Measurements from ENCODE around the gene MAN1A1.

MAN1A1 gene

DNA sequence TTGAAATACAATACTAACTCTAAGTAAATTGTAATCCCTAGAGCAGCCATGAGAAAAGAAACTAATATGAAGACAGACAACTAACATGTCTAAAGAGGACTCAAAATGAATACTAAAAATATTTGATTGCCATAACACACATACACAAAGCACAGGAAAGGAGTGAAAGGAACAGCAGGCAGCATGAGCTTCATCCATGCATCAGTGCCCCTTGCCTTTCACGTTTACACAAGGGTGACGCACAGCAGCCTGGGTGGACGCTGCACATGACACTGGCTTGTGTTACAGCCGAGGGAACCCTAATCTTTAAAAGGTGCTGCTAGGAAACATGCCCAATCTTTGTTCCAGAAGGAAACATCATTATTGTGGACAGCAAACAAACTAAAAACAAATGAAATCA lies 123.5 kb downstream of the MAN1A1 start:
- no peak for DNase-seq

DNA sequence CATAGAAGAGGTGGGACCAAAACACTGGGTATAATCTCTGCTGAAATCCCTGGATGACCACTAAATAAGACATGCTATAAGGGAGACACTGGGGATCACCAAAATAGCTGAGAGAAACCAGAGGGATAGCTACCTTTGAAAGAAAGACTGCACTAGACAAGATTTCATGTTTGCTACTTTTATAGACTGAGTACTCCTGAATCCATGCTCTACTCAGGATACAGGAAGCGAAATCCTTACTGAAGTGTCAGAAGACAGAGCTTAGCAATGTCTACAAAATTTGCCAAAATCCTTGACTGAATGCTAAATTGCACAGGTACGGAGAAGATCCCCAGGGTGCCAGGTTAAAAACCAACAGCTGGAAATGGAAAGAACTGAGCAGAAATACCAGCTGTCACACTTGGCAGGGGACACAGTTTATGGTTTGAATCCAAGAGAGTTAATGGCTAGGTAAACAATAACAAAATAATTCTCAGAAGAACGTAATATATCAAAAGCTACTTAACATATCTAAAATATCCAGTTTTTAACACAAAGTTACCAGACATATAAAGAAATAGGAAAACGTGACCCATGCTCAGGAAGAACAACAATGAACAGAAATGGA lies 125.4 kb downstream of the MAN1A1 start:
- DNase-seq: no peak

DNA sequence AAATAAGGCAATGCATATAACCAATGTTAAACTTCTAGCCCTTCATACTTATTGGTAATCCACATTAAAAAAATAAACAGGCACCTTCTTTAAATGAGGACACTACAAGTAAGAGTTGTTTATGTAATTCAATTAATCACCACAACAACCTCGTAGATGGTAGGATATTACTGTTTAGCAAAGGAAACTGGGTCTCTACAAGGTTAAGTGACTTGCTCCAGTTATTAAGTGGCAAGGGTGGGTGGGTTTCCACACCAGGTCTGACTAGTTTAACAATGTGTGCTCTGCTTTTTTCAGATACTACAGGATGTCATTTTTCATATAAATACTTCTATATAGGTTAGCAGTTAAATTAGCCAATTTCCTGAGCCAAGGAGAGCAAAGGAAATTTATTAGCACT lies 129.1 kb downstream of the MAN1A1 start:
- DNase-seq: no peak

DNA sequence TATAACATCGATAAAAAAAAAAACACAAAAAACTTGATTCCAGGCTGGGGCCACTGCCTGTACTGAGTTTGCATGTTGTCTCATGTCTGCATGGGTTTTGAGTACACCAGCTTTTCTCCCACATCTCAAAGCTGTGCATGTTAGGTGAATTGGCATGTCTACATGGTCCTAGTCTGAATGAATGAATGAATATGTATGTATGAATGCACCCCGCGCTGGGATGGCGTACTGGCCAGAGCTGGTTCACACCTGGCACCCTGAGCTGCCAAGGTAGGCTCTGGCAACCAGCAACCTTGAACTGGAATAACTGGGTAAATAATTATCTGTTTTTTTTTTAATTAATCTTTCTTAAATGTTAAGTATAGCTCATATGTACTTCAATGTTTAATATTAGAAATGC lies 131.0 kb downstream of the MAN1A1 start:
- DNase-seq: no peak

DNA sequence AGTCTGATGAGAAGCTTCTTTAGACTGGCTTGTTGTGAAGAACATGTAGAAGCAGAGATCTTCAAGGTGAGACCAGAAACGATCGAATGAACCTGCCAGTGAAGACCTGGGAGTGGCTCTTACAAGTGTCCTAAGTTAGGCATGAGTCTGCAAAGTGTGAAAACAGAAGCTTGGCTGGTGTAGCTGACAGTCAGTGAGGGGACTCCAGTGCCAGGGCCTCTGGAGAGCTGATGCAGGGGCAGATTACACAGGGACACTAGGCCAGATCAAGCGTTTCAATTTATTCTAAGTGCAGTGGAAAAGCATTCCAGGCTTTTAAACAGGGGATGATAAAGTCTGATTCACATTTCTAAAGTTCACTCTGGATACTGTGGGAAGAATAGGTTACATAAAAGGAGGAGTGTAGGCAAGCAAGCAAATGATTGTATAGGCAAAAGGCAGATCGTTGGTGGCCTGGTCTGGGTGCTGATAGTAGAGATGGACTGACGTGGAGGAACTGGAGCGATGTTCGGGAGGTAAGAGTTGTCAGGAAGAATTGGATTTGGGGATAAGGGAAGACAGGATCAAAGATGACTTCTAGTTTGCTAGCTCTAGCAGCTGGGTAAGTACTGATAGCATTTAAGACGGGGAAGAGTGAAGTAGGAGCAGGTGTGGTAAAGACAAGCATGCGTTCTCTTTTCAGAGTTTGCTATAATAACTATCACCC lies 133.5 kb downstream of the MAN1A1 start:
- DNase-seq: no peak

DNA sequence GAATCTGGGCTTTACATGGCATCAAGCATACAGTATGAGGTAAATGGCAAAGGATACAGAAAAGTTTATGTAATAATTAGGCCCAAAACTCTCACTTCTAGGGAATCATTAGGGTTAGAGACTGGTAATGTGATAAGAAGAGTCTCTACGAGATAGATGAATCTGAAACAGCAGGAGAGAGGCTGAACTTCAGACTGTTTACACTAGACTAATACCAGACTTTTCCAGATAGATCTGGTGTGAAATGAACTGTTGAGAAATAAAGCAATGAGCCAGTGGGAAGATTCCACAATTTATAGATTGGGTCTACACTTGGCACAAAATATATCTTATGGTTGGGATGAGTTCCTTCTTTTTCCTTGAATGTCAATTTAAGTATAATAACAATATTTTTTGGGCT lies 134.3 kb downstream of the MAN1A1 start:
- DNase-seq: no peak

DNA sequence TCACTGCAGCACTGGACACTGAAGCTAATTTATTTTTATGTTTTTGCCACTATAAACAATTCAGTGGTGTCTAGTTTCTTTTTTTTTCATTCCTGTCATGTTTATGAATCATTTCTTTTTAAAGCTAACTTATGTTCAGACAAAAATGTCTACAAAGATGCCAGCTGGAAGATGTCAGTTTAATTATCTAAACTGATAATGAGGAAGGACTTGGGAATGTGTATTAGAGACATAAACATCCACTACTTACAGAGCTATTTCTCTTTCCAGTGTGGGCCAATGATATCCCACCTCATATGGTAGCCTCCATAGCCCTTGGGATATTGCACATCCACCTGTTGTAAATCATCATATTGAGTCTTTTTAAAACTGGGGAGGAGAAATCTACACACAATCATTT lies 139.0 kb downstream of the MAN1A1 start:
- no peak for DNase-seq

DNA sequence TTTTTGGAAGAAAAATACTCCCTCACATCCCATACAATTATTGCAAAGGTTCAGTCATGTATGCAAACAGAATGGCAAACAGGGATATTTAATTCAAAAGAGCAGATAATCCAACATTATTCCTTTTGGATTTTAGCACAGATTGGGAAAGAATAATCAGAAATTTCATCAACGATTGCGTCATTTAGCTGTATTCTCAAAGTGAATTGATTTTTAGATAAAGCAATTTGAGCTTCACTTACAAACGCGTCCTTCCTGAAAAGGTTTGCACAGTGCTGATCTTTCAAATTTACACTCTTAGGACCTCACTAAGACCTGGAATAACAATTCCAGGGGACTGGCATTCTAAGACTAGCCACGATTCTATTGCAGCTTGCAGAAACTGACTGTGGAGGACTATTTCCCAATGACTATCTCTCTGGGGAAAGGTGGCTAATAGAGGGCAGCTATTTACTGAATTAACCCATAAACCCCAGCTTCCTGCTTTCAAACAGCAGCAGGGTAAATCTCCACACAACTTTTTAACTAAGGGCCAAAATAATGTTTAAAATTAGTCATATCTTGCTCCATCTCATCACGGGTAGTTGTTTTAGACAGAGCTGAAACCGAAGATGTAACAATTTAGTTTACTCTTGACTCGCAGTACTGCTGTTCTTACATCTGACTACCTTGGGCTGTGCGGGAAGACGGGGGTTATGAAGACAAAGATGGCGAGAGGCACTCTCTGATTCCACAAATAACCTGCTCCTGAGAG lies 139.9 kb downstream of the MAN1A1 start:
- no peak for DNase-seq

DNA sequence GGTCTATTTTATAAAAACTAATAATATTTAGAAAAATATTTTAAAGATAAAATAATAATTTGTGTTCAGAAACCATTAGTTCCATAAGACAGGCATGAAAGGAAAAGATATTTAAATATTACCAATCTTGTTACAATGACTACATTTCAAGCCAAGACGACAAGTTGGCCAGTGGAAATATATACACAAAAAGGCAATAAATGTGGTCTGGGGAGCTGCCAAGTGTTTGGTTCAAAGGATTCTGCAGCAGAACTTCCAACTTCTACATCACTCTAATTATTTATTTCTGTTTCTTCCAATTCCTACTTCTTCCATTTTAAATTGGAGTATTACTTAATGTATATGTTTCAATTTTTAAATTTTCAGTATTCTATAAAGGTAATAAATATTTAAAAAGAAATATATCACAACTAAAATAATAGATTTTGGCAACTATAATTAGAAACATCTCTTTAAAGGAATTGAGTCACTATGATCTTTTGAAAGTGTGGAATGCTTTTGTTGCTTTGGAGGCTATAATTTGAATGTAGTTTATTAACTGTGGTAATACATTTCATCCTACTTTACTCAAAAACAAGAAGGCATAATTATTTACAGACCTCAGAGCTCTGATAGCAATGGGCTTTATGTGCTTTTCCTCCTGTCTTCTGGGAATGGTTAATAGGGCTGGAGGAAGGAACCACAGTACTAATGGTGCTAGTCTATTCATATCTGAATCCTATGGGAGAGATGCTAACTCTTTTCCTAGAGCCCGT lies 141.4 kb downstream of the MAN1A1 start:
- DNase-seq: no peak

DNA sequence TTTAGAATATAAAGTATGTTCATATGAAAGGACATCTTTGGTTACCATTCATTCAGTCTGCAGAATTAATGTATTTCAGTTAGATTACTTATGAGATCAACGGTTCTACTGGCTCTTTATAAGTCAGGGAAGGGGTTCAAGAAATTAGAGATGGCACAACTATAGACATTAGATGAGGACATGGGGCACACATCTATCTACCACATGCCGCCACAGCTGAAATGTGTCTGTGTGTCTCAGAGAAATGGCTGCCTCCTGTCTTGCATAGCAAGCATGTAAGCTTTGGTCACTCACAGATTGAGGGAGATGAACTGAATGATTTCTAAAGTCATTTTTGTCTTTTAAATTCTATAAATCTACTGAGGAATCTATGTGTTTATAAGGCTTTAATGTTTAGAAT lies 142.2 kb downstream of the MAN1A1 start:
- no peak for DNase-seq

DNA sequence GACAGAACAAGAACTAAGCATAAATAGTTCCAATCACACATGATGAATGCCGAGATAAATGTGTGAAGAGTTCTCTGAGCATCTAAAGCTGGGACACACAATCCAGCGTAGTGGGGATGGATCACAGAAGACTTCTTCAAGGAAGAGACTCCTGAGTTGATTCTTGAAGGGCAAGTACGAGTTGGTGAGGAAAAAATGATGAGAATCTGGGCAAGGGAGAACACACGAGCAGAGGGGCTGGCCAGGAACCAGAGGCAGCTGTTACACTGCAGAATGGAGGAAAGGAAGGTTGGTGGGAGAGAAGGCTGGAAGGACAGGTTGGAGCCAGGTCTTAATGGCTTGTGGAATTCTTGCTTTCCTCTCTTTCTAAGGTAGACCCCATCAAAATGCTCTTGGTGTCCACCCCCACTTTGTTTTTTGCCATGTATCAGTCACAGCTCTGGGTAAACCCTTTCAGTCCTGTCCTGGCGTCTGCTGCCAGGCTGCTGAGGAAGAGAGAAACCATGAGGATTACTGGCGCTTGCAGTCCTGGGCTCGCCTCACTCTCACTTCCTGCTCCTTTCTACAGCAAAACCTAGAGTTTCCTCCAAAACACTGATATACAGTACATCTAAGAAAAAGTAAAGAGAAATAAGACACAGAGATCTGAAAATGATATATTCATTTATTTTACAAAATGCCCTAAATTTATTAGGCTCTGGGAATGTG lies 143.5 kb downstream of the MAN1A1 start:
- no peak for DNase-seq

DNA sequence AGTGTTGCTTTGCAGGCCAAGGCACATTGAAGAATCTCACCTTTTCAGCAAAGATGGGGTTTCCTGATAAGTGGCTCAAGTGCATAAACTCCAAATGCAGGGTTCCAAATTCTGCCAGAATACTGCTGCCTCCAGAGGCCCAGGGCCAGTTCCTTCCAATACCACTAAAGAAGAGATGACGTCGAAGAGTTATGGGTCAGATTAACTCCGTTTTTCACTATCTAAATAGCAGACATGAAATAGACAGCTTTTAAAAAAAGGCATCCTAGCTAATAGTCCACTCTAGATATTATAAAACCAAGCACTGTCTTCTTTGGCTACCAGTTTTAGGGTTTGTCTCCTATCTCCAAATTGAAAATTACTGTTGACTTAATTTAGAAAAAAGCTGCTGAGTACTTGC lies 144.8 kb downstream of the MAN1A1 start:
- no peak for DNase-seq

DNA sequence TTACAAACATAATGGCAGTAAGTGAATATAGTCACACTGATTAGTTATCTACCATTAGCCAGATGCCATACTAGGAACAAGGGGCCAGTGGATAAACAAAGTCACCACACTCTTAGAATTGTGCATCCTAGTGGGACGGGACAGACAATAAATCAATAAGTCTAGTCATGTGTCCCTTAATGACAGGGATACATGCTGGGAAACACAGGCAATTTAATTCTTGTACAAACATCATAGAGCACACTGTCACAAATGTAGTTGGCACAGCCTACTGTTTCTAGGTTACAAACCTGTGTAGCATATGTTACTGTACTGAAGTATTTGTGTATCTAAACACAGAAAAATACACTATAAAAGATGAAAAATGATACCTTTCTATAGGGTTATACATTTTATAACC lies 148.1 kb downstream of the MAN1A1 start:
- DNase-seq: no peak

DNA sequence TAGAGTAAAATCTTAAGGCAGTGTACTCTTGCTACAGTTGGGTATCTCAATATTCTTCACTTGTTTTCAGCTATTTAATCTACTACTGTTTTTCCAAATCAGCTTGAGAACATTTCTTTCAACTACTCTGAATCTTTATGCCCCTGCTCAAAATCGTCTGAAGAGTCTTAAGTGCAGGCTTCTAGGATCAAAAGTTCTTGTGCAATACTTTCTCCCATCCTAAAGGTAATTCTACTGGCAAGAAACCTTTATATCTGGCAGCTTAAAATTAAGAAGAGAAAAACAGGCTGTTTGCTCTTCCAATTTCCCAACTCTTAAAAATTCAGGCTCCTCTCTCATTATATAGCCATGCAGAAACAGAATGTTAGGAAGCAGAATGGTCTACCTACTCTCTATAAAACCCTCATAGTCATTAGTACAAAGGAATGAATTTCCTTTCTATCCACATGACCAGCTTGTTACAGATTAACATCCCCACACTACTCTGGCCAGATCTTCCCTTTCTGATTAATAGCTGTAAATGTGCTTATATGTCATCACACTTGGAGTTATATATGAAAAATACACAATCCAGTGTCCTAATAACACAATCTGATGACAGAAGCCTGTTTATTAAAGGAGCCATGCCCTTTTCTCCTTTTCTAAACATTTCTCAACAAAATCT lies 148.9 kb downstream of the MAN1A1 start:
- DNase-seq: no peak

DNA sequence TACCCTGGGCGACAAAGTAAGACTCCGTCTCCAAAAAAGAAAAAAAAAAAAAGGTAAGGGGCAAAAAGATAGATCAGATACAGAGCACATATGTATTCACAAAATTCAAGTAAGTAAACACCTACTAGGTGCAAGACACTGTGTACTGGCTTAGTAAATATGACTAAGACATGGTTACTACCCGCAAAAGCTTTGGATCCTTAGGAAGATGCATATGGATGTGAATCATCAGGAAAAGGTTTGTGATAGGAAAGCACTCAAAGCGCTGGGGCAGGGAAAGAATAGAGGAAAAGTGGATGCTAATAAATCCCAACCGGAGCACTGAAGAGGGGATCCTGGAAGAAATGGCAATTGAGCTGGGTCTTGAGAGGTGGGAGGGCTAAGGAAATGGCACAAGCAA lies 152.3 kb downstream of the MAN1A1 start:
- DNase-seq: no peak

DNA sequence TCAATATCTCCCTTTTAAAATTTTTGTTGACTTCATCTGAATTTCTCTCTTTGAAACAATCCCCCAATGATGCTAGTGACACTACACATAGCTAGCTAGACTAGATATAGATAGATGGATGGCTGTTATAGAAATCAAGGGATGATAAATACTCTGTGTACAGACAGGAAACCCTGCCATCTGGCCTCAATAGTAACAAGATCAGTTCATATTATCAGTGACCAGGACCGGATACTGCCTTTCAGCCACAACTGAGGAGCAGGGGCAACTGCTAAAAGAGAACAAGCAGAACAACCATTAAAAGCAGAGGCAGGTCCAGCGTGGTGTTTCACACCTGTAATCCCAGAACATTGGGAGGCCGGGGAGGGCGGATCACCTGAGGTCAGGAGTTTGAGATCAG lies 152.8 kb downstream of the MAN1A1 start:
- DNase-seq: no peak

DNA sequence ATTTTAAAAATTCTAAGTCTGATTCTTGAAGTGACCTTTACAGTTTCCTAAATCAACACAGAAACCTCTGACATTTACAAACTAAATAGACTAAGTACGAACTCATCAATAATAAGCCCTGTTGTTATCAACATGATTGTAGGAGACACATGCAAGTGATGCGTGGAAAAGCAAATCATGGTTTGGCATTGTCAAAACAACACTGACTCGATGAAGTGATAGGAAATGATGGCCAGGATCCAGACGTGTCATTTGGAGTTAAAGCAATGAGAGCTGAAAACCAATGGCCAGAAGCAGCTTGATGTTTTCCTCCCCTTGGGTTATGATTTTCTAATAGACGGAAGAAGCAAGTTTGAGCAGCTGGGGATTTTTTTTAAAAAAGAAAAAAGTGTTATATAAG lies 153.7 kb downstream of the MAN1A1 start:
- DNase-seq: no peak

DNA sequence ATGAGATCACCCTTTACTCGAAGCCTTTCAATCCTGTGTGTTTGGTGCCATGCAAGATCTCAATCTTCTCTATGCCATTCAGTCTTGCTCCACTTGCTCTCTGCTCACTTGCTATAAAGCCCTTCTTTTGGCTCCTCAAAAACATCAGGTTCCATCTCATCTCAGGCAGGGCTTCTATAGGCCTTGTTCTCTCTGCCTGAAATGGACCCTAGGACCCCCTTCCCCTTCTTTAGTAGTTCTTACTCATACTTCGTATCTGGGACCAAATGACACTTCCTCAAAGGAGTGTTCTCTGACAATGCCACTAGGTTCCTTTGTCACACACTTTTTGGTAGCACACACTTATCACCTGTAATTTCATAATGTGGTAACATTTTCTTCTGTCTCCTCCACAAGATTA lies 154.4 kb downstream of the MAN1A1 start:
- no peak for DNase-seq

DNA sequence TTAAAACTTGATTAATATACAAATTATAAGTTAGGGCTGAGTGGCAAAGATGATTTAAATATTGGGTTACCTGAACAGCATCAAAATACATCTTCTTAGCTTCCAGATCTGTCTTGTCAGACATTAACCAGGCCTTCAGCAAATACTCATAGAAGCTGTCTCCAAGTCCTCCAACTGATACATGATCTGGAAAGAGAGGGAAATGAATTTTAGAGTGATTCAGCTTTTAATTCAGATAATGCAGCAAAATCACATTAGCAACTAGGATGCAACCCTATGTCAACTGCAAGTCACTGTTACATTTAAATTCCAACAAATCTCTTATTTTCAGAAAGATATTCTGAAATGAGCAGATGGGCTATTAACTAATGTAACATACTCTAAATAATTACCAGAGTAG lies 155.9 kb downstream of the MAN1A1 start:
- no peak for DNase-seq

DNA sequence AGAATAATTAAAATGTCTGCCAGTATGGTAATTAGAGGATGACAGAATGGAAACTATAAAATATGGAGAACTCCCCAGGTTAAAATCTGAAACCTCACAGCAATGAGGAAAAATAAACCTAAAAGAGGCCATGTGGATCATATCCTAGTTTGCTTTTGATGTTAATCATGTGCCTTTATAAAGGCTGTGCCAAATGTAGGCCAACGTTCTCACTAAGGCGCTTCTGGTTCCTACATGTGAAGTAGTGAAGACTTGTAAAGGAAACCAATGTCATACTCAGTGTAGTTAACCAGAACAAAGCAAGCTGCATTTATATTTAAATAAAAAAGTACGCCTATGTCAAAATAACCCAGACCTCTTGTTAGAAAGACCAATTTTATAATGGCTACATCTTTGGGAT lies 157.4 kb downstream of the MAN1A1 start:
- DNase-seq: no peak

DNA sequence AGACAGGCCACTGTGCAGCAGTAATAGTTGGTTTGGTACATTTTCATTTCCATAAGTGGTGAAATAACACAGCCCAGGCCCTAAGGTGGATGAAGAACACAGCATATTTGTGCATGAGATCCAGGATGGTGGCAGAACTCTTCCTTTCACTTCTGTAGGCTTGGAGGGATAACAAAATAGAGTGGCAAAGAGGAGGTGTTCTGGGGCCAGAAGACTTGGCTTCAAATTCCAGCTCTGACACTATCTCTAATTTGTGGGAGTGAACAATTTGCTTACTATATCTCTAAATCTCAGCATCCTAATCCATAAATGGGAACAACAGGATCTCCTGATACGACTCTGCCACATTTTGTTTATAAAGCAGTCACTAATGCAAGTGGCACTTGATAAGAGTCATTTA lies 159.4 kb downstream of the MAN1A1 start:
- no peak for DNase-seq

DNA sequence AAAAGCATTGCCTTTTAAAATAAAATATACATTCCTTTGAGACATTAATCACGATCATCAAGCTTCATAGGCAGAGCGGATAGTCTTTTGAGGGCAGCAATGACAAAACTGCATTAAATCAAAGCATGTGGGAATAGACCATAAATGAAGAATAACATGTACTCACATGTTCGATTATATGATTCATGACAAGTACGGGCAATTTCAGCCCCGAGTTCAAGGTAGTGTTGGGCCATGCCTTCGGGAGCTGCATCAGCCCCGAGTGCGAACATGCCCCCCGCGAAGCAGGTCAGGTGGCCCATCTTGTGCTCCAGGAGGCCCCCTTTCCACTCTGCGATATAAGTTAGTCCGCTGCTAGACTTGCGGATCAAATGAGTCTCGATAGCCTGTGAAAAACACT lies 160.1 kb downstream of the MAN1A1 start:
- no peak for DNase-seq

DNA sequence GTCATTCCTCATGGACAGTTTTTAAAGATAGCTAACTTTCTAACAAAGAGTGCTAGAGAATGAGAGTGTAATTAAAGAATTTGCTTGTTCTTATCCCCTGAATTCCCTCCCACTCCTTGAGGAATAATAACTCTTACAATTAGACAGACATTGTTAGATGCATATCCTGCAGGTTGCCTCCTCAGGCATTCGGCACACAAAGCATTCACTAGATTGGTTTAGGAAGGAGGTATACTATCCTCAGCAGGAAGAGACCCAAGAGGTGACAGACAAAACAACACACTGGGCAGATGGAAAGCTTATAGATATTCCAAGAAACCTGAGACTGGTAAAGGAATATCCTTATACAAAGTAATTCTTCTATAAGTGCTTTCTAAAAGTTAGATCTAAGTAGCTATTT lies 162.0 kb downstream of the MAN1A1 start:
- DNase-seq: no peak
